GM21825 (cell line): ENCODE data around the gene PIGK.

Experiments used
- ATAC-seq: cut with Tn5 transposase; IDR thresholded peaks from one replicate; pipeline ENCODE4 v1.9.1; 2021; ENCODE audit warnings: mild to moderate bottlenecking, moderate library complexity; ENCODE audit not compliant: unreplicated experiment

The PIGK gene

GRCh38 chr1:77100875-77101274 is 118.4 kb downstream of the PIGK start:
- no peak for ATAC-seq

GRCh38 chr1:77096496-77097255 is 122.6 kb downstream of the PIGK start:
- no peak for ATAC-seq

- ATAC-seq: no peak
Measured at GRCh38 chr1:77095236-77095635, 124.0 kb downstream of the PIGK start.

- no peak for ATAC-seq
Measured at GRCh38 chr1:77089756-77090155, 129.5 kb downstream of the PIGK start.

GRCh38 chr1:77085109-77085508 is 134.1 kb downstream of the PIGK start:
- ATAC-seq: no peak

- no peak for ATAC-seq
Measured at GRCh38 chr1:77084457-77084856, 134.8 kb downstream of the PIGK start.

GRCh38 chr1:77081834-77082233 is 137.4 kb downstream of the PIGK start:
- ATAC-seq: no peak

- ATAC-seq: no peak
Measured at GRCh38 chr1:77076759-77077158, 142.5 kb downstream of the PIGK start.

GRCh38 chr1:77068013-77068412 is 151.2 kb downstream of the PIGK start:
- no peak for ATAC-seq

GRCh38 chr1:77065693-77066342 is 153.4 kb downstream of the PIGK start:
- ATAC-seq: no peak

- no peak for ATAC-seq
Measured at GRCh38 chr1:77064246-77064645, 155.0 kb downstream of the PIGK start.

- ATAC-seq: no peak
Measured at GRCh38 chr1:77063118-77063517, 156.1 kb downstream of the PIGK start.

- no peak for ATAC-seq
Measured at GRCh38 chr1:77061162-77061561, 158.1 kb downstream of the PIGK start.

- ATAC-seq: no peak
Measured at GRCh38 chr1:77060000-77060399, 159.2 kb downstream of the PIGK start.

GRCh38 chr1:77057994-77058585 is 161.1 kb downstream of the PIGK start:
- no peak for ATAC-seq

- ATAC-seq: no peak
Measured at GRCh38 chr1:77056525-77056924, 162.7 kb downstream of the PIGK start.

- no peak for ATAC-seq
Measured at GRCh38 chr1:77051425-77051824, 167.8 kb downstream of the PIGK start.

GRCh38 chr1:77048615-77049005 is 170.6 kb downstream of the PIGK start:
- no peak for ATAC-seq

GRCh38 chr1:77047978-77048614 is 171.1 kb downstream of the PIGK start:
- no peak for ATAC-seq

GRCh38 chr1:77047575-77047974 is 171.7 kb downstream of the PIGK start:
- ATAC-seq: no peak

GRCh38 chr1:77044133-77044849 is 174.9 kb downstream of the PIGK start:
- no peak for ATAC-seq
